Measurements from ENCODE around the gene SPINT3. TPM values are rescaled to one million over a fixed set of nuclear protein-coding genes. Genes with fewer than 3 reads are reported as not detected.

The SPINT3 gene
- total RNA-seq: not detected in 2 replicates

GRCh38 chr20:45515147-45515913 lies at the start of gene SPINT3:
TSS of gene SPINT3 (minus strand) at chr20:45515622. CDS start at chr20:45515608, 14 bp downstream.

GRCh38 chr20:45547206-45547770 lies 31.9 kb upstream of the SPINT3 start, which contains the start of gene EPPIN:
TSS of gene EPPIN (minus strand) at chr20:45547401. CDS start at chr20:45547357, 44 bp downstream.

GRCh38 chr20:45539382-45539781 lies 24.0 kb upstream of the SPINT3 start, which contains the start of gene WFDC6:
TSS of gene WFDC6 (minus strand) at chr20:45539482. CDS start at chr20:45539407, 75 bp downstream.

GRCh38 chr20:45469336-45470261 lies 45.8 kb downstream of the SPINT3 start, which contains the start of gene WFDC2:
TSS of gene WFDC2 (plus strand) at chr20:45469753. CDS start at chr20:45469782, 29 bp downstream.

Other genes with a start within 250 kb of the SPINT3 start
- not detected in 2 replicates for gene RBPJL, start 208.8 kb downstream of the SPINT3 start, total RNA-seq
- not detected in 2 replicates for gene MATN4, start 207.3 kb downstream of the SPINT3 start, total RNA-seq
- 16.2 and 48.7 TPM in 2 replicates for gene SDC4, start 167.2 kb downstream of the SPINT3 start, total RNA-seq
- 14.0 and 19.2 TPM in 2 replicates for gene SYS1, start 152.5 kb downstream of the SPINT3 start, total RNA-seq
- not detected in 2 replicates for gene TP53TG5, start 137.3 kb downstream of the SPINT3 start, total RNA-seq
- 4.3 and 4.6 TPM in 2 replicates for gene DBNDD2, start 107.3 kb downstream of the SPINT3 start, total RNA-seq
- gene PIGT, start 99.5 kb downstream of the SPINT3 start, total RNA-seq: 16.6 and 21.5 TPM in 2 replicates
- gene WFDC2, start 45.9 kb downstream of the SPINT3 start, total RNA-seq: not detected in 2 replicates
- gene WFDC6, start 23.9 kb upstream of the SPINT3 start, total RNA-seq: not detected in 2 replicates
- gene EPPIN, start 31.8 kb upstream of the SPINT3 start, total RNA-seq: not detected in 2 replicates
- gene WFDC8, start 63.7 kb upstream of the SPINT3 start, total RNA-seq: not detected in 2 replicates
- not detected in 2 replicates for gene WFDC10A, start 114.1 kb upstream of the SPINT3 start, total RNA-seq
- not detected in 2 replicates for gene WFDC9, start 115.7 kb upstream of the SPINT3 start, total RNA-seq
- not detected in 2 replicates for gene WFDC11, start 154.6 kb upstream of the SPINT3 start, total RNA-seq
- gene WFDC13, start 186.4 kb upstream of the SPINT3 start, total RNA-seq: not detected in 2 replicates
- gene WFDC10B, start 189.4 kb upstream of the SPINT3 start, total RNA-seq: not detected in 2 replicates
- not detected in 2 replicates for gene SPINT4, start 206.7 kb upstream of the SPINT3 start, total RNA-seq